NB4 (cell line): ENCODE results near the gene ARHGAP29.

Source experiments
- DNase-seq: peaks from one replicate; pipeline ENCODE4 v3.0.0; 2010; ENCODE audit warnings: low read depth
- H3K4me3 ChIP-seq: one replicate; pipeline ENCODE4 v1.5.1; 2011; ENCODE audit warnings: mild to moderate bottlenecking, low read depth, low read length, moderate library complexity
- CTCF ChIP-seq: IDR thresholded peaks from one replicate; pipeline ENCODE4 v1.5.1; 2012; ENCODE audit warnings: low read depth, low read length
- MAX ChIP-seq: IDR thresholded peaks from 2 replicates; pipeline ENCODE4 v1.6.1; 2011; ENCODE audit warnings: low read depth, low read length
- MYC ChIP-seq: IDR thresholded peaks from 2 replicates; pipeline ENCODE4 v1.6.1; 2011; ENCODE audit warnings: low read depth, low read length
- POLR2A ChIP-seq: IDR thresholded peaks from 2 replicates; pipeline ENCODE4 v1.6.1; 2011; ENCODE audit warnings: mild to moderate bottlenecking; ENCODE audit not compliant: insufficient read length; ENCODE audit errors: extremely low read depth

Gene ARHGAP29

GRCh38 chr1:94235189-94236012, 2.0 kb downstream of the ARHGAP29 start:
- no peak overlapping the region for H3K4me3 ChIP-seq
- no peak for DNase-seq
- no peak for TF ChIP-seq POLR2A
- no peak for TF ChIP-seq CTCF

- DNase-seq, result no peak
- TF ChIP-seq MAX (no peak), POLR2A (no peak), MYC (no peak), CTCF (no peak)
- H3K4me3 ChIP-seq, result no peak overlapping the region
These were observed 2.8 kb downstream of the ARHGAP29 start for GRCh38 chr1:94234615-94235014.

- H3K4me3 ChIP-seq, result no peak overlapping the region
- no peak for DNase-seq
- TF ChIP-seq CTCF, result no peak
- no peak for TF ChIP-seq MYC
- TF ChIP-seq MAX, result no peak
- TF ChIP-seq POLR2A, result no peak
These were observed 5.6 kb downstream of the ARHGAP29 start for GRCh38 chr1:94231746-94232145.

GRCh38 chr1:94230920-94231319, 6.5 kb downstream of the ARHGAP29 start:
- no peak for DNase-seq
- H3K4me3 ChIP-seq, result no peak overlapping the region
- no peak for TF ChIP-seq POLR2A
- no peak for TF ChIP-seq MAX
- TF ChIP-seq MYC, result no peak
- no peak for TF ChIP-seq CTCF

- DNase-seq, result no peak
- H3K4me3 ChIP-seq, result no peak overlapping the region
- no peak for TF ChIP-seq POLR2A
- TF ChIP-seq MYC, result no peak
- no peak for TF ChIP-seq CTCF
- TF ChIP-seq MAX, result no peak
These were observed 8.6 kb downstream of the ARHGAP29 start for GRCh38 chr1:94228640-94229375.
